Endometrium (tissue), 2 donors: ENCODE measurements around the gene CCR9.
A peak's percentile ranks its signal among the peaks of the same experiment; 100 is the strongest.

Experiments
- FAIRE-seq: peaks from 2 replicates; lab custom pipeline; 2012; peaks lifted over from hg19 to GRCh38; lab: Jason Lieb, UNC
- donor health status: control.
- donor health status: control.

Gene CCR9

GRCh38 chr3:45938043-45938435, 51.7 kb downstream of the CCR9 start:
- FAIRE-seq = no peak

GRCh38 chr3:45938864-45939263, 52.5 kb downstream of the CCR9 start:
- peak; percentile 81 for FAIRE-seq

GRCh38 chr3:45939341-45939771, 53.0 kb downstream of the CCR9 start:
- no peak for FAIRE-seq

GRCh38 chr3:45940004-45940780, 53.8 kb downstream of the CCR9 start:
- FAIRE-seq = no peak

GRCh38 chr3:45940781-45941365, 54.5 kb downstream of the CCR9 start:
- no peak for FAIRE-seq

- no peak for FAIRE-seq
Observed at GRCh38 chr3:45942051-45942825, 55.9 kb downstream of the CCR9 start.

- no peak for FAIRE-seq
Observed at GRCh38 chr3:45943207-45943846, 57.0 kb downstream of the CCR9 start, which contains the start of gene CXCR6. Gene CXCR6 (plus strand): TSS chr3:45943464. CDS start chr3:45946482, 3,018 bp downstream.

- no peak for FAIRE-seq
Observed at GRCh38 chr3:45944830-45945620, 58.7 kb downstream of the CCR9 start.

- FAIRE-seq = no peak
Observed at GRCh38 chr3:45946307-45946706, 60.0 kb downstream of the CCR9 start.

- FAIRE-seq = no peak
Observed at GRCh38 chr3:45946875-45947274, 60.5 kb downstream of the CCR9 start.

GRCh38 chr3:45947361-45947760, 61.0 kb downstream of the CCR9 start:
- no peak for FAIRE-seq

GRCh38 chr3:45948311-45948781, 62.0 kb downstream of the CCR9 start:
- peak; percentile 96 for FAIRE-seq

- FAIRE-seq = no peak
Observed at GRCh38 chr3:45948881-45949280, 62.5 kb downstream of the CCR9 start.

- FAIRE-seq = no peak
Observed at GRCh38 chr3:45949432-45949831, 63.1 kb downstream of the CCR9 start.

GRCh38 chr3:45950131-45950530, 63.8 kb downstream of the CCR9 start:
- FAIRE-seq = no peak

- FAIRE-seq = no peak
Observed at GRCh38 chr3:45950686-45951600, 64.6 kb downstream of the CCR9 start.

GRCh38 chr3:45951946-45952345, 65.6 kb downstream of the CCR9 start:
- FAIRE-seq = no peak

- no peak for FAIRE-seq
Observed at GRCh38 chr3:45952456-45952855, 66.1 kb downstream of the CCR9 start.
